Peyer's patch (tissue), 4 donors: ENCODE results near the gene ANKRD11.

Experiments
- CTCF ChIP-seq, 6 experiments: fragments of 450-650 bp in 4 of 6; fragments of 200-600 bp in 2 of 6; sonication (generic) in 1 of 6; IDR thresholded peaks; one replicate each; pipeline ENCODE4 v1.5.1; 2017 to 2019; ENCODE audit warnings: antibody characterized with exemption in 6 of 6, mild to moderate bottlenecking in 3 of 6, moderate library complexity in 1 of 6
- POLR2A ChIP-seq, 2 donors: fragments of 450-650 bp; IDR thresholded peaks; one replicate each; pipeline ENCODE4 v1.5.1; 2017; ENCODE audit warnings: antibody characterized with exemption in 2 of 2, mild to moderate bottlenecking in 2 of 2, moderate library complexity in 2 of 2

- no peak for TF ChIP-seq POLR2A (IDR thresholded peaks at IDR 0.05)
- TF ChIP-seq CTCF (IDR thresholded peaks at IDR 0.05) = no peak
Measured at GRCh38 chr16:89482150-89482816, 8.1 kb downstream of the ANKRD11 start.
